Ascending aorta (tissue), 2 donors: ENCODE measurements around the gene WIPI1. TPM values are rescaled to one million over a fixed set of nuclear protein-coding genes. Genes with fewer than 3 reads are reported as not detected.

Source experiments
- DNase-seq, 2 donors: peaks; one replicate each; pipeline ENCODE4 v3.0.0-alpha.2; 2019; ENCODE audit warnings: low spot score in 2 of 2
- H3K27ac ChIP-seq, 2 donors: fragments of 200-600 bp; sonication (generic); one replicate each; pipeline ENCODE4 v1.5.1; 2016 to 2017; ENCODE audit warnings: mild to moderate bottlenecking in 1 of 2
- H3K27me3 ChIP-seq: fragments of 200-600 bp; sonication (generic); one replicate; pipeline ENCODE4 v1.5.1; 2017
- H3K36me3 ChIP-seq, 2 donors: fragments of 200-600 bp; sonication (generic); one replicate each; pipeline ENCODE4 v1.5.1; 2016
- H3K4me1 ChIP-seq, 2 donors: fragments of 200-600 bp; sonication (generic); one replicate each; pipeline ENCODE4 v1.5.1; 2016 to 2017; ENCODE audit warnings: mild to moderate bottlenecking in 1 of 2
- H3K4me3 ChIP-seq, 2 donors: fragments of 200-600 bp; sonication (generic); one replicate each; pipeline ENCODE4 v1.5.1; 2016 to 2017; ENCODE audit warnings: mild to moderate bottlenecking in 1 of 2
- H3K9me3 ChIP-seq, 2 donors: fragments of 200-600 bp; sonication (generic); one replicate each; pipeline ENCODE4 v1.5.1; 2016
- CTCF ChIP-seq, 3 experiments: fragments of 200-600 bp in 2 of 3; fragments of 450-650 bp in 1 of 3; sonication (generic) in 2 of 3; IDR thresholded peaks; one replicate each; pipeline ENCODE4 v1.5.1; 2016 to 2019; ENCODE audit warnings: antibody characterized with exemption in 3 of 3, mild to moderate bottlenecking in 1 of 3, moderate library complexity in 1 of 3
- intact Hi-C: fragments of 100-400 bp; cut with DNase I; formaldehyde crosslinking; loops from one replicate; pipeline ENCODE4 v1.15.1; 2023
- total RNA-seq: library from RNA; depleted of rRNA; stranded (reverse); fragments of >200 nt; gene quantifications from one replicate; pipeline ENCODE4 v1.1.0, GENCODE V29; 2016

Gene WIPI1
- total RNA-seq, 1 donor from 2014 or later, result 18.0 TPM

- H3K27ac ChIP-seq, result no peak overlapping the region
- TF ChIP-seq CTCF (IDR thresholded peaks at IDR 0.05), result no peak
- no peak for DNase-seq
- no peak overlapping the region for H3K4me3 ChIP-seq
- intact Hi-C loops, result no loop called here
- no peaks in the 10 kb centered on the region for H3K9me3 ChIP-seq
- no peaks in the 10 kb centered on the region for H3K27me3 ChIP-seq
- H3K36me3 ChIP-seq, result no peaks in the 10 kb centered on the region
- peaks cover 0 to 4% of the 10 kb centered on the region in 2 donors for H3K4me1 ChIP-seq
These were observed 68.3 kb downstream of the WIPI1 start for GRCh38 chr17:68389041-68389440.

- Histone ChIP-seq H3K4me3 (no peak overlapping the region), H3K36me3 (no peaks in the 10 kb centered on the region), H3K4me1 (peaks cover 0 to 4% of the 10 kb centered on the region in 2 donors), H3K27me3 (no peaks in the 10 kb centered on the region), H3K9me3 (no peaks in the 10 kb centered on the region), H3K27ac (no peak overlapping the region)
- TF ChIP-seq CTCF (IDR thresholded peaks at IDR 0.05), result no peak
- intact Hi-C loops, result no loop called here
- DNase-seq, result no peak
These were observed 69.7 kb downstream of the WIPI1 start for GRCh38 chr17:68387435-68388218.

- H3K27me3 ChIP-seq, result no peaks in the 10 kb centered on the region
- no peaks in the 10 kb centered on the region for H3K36me3 ChIP-seq
- DNase-seq, result no peak
- H3K4me1 ChIP-seq, result peaks cover 0 to 4% of the 10 kb centered on the region in 2 donors
- no peak for TF ChIP-seq CTCF (IDR thresholded peaks at IDR 0.05)
- H3K27ac ChIP-seq, result no peak overlapping the region
- H3K4me3 ChIP-seq, result no peak overlapping the region
- intact Hi-C loops, result loop anchor here (1.0 kb wide), 1 partner anchor 10 kb away; no protein-coding TSS in a partner anchor
- H3K9me3 ChIP-seq, result no peaks in the 10 kb centered on the region
These were observed 71.6 kb downstream of the WIPI1 start for GRCh38 chr17:68385490-68386215.

- TF ChIP-seq CTCF (IDR thresholded peaks at IDR 0.05), result no peak
- DNase-seq, result no peak
- intact Hi-C loops, result no loop called here
These were observed 72.4 kb downstream of the WIPI1 start for GRCh38 chr17:68384941-68385340.

GRCh38 chr17:68384471-68384870 is 72.8 kb downstream of the WIPI1 start:
- intact Hi-C loops, result no loop called here

More at GRCh38 chr17:68384941-68385340, 72.4 kb downstream of the WIPI1 start:
- Histone ChIP-seq H3K4me3 (no peak overlapping the region), H3K4me1 (peaks cover 0 to 4% of the 10 kb centered on the region in 2 donors), H3K27ac (no peak overlapping the region), H3K9me3 (no peaks in the 10 kb centered on the region), H3K36me3 (no peaks in the 10 kb centered on the region), H3K27me3 (no peaks in the 10 kb centered on the region)

More at GRCh38 chr17:68384471-68384870, 72.8 kb downstream of the WIPI1 start:
- TF ChIP-seq CTCF (IDR thresholded peaks at IDR 0.05), result no peak
- Histone ChIP-seq H3K4me3 (no peak overlapping the region), H3K36me3 (no peaks in the 10 kb centered on the region), H3K4me1 (peaks cover 0 to 4% of the 10 kb centered on the region in 2 donors), H3K9me3 (no peaks in the 10 kb centered on the region), H3K27ac (no peak overlapping the region), H3K27me3 (no peaks in the 10 kb centered on the region)
- DNase-seq, result no peak
